H1 (cell line): ENCODE results near the gene PPP1CB. TPM values are rescaled to one million over a fixed set of nuclear protein-coding genes. Genes with fewer than 3 reads are reported as not detected.

Experiments
- CTCF ChIA-PET: fragments of 300-600 bp; sonication (Branson Sonifier 250); formaldehyde crosslinking; loops from one replicate; lab custom pipeline; 2021; ENCODE audit not compliant: partially characterized antibody; lab: Charles Lee
- POLR2A ChIA-PET: fragments of 300-600 bp; sonication (Branson Sonifier 250); formaldehyde crosslinking; loops from one replicate; lab custom pipeline; 2021; ENCODE audit warnings: inconsistent platforms; ENCODE audit not compliant: partially characterized antibody; lab: Charles Lee
- DNase-seq, 2 experiments: peaks; one replicate each; pipeline versions ENCODE4 v3.0.0 to v3.0.0-alpha.2; 2010 to 2022; ENCODE audit warnings: low spot score in 2 of 2, low read depth in 1 of 2, mixed read lengths in 1 of 2
- FAIRE-seq: peaks from 2 replicates; lab custom pipeline; 2011; peaks lifted over from hg19 to GRCh38; lab: Jason Lieb, UNC
- H2AFZ ChIP-seq: 2 replicates; pipeline ENCODE4 v1.8.1; 2012; ENCODE audit warnings: low read length, inconsistent platforms
- H2AK5ac ChIP-seq: 2 replicates; pipeline ENCODE4 v1.6.1; 2013; ENCODE audit warnings: low read depth, low read length
- H2BK120ac ChIP-seq: replicated peaks from 2 replicates; pipeline ENCODE3; 2013; ENCODE audit warnings: low read depth, low read length, inconsistent platforms
- H2BK12ac ChIP-seq: 2 replicates; pipeline ENCODE4 v1.6.1; 2013; ENCODE audit warnings: low read depth, low read length
- H2BK15ac ChIP-seq: 2 replicates; pipeline ENCODE4 v1.6.1; 2013; ENCODE audit warnings: low read length
- H2BK20ac ChIP-seq: 2 replicates; pipeline ENCODE4 v1.6.1; 2013; ENCODE audit warnings: low read length
- H2BK5ac ChIP-seq: 2 replicates; pipeline ENCODE4 v1.6.1; 2013; ENCODE audit warnings: low read depth, low read length
- H3K14ac ChIP-seq: 2 replicates; pipeline ENCODE4 v1.6.1; 2013; ENCODE audit warnings: inconsistent platforms; ENCODE audit not compliant: insufficient read length
- H3K18ac ChIP-seq: 2 replicates; pipeline ENCODE4 v1.6.1; 2013; ENCODE audit warnings: low read length; ENCODE audit errors: extremely low read depth
- H3K23ac ChIP-seq: 2 replicates; pipeline ENCODE4 v1.6.1; 2013; ENCODE audit warnings: inconsistent platforms; ENCODE audit not compliant: insufficient read length
- H3K23me2 ChIP-seq: 2 replicates; pipeline ENCODE4 v1.6.1; 2013; ENCODE audit warnings: low read depth, low read length
- H3K27ac ChIP-seq: 2 replicates; pipeline ENCODE4 v1.6.1; 2011; ENCODE audit warnings: low read depth, low read length, inconsistent platforms
- H3K27me3 ChIP-seq, 4 experiments: replicated peaks in 1 of 4; 1 replicate in 1 of 4; 2 replicates in 3 of 4; pipeline versions ENCODE4 v1.6.1 to v1.8.1; 2011 to 2013; ENCODE audit warnings: low read length in 3 of 4, mild to moderate bottlenecking in 3 of 4, inconsistent platforms in 2 of 4, mixed read lengths in 2 of 4, moderate library complexity in 1 of 4; ENCODE audit not compliant: control insufficient read depth in 3 of 4, insufficient read depth in 3 of 4; ENCODE audit errors: extremely low read depth in 1 of 4
- H3K36me3 ChIP-seq, 4 experiments: 2 replicates each; pipeline versions ENCODE4 v1.6.1 to v1.8.1; 2011 to 2013; ENCODE audit warnings: mild to moderate bottlenecking in 4 of 4, low read length in 3 of 4, moderate library complexity in 2 of 4, control low read depth in 1 of 4, inconsistent platforms in 1 of 4; ENCODE audit not compliant: insufficient read depth in 4 of 4, control insufficient read depth in 2 of 4
- H3K4ac ChIP-seq: replicated peaks from 2 replicates; pipeline ENCODE3; 2013; ENCODE audit warnings: low read length, low read depth, mixed read lengths, inconsistent platforms; ENCODE audit not compliant: insufficient read length
- H3K4me1 ChIP-seq, 4 experiments: replicated peaks in 1 of 4; 1 replicate in 1 of 4; 2 replicates in 3 of 4; pipeline versions ENCODE4 v1.6.1 to v1.8.1; 2011 to 2013; ENCODE audit warnings: low read length in 3 of 4, inconsistent platforms in 2 of 4, mixed read lengths in 1 of 4; ENCODE audit not compliant: insufficient read depth in 4 of 4, control insufficient read depth in 3 of 4
- H3K4me2 ChIP-seq, 2 experiments: 2 replicates each; pipeline versions ENCODE4 v1.6.1 to v1.8.1; 2011 to 2013; ENCODE audit warnings: low read depth in 2 of 2, low read length in 2 of 2, control low read depth in 1 of 2, inconsistent platforms in 1 of 2, mild to moderate bottlenecking in 1 of 2; ENCODE audit not compliant: insufficient read depth in 1 of 2
- H3K4me3 ChIP-seq, 4 experiments: fragments of 200-600, 300-600 bp in 1 of 4; sonication (generic), shearing (Covaris generic), sonication (Bioruptor Twin) in 1 of 4; 2 replicates each; pipeline versions ENCODE4 v1.5.1 to v1.8.1; 2011 to 2016; ENCODE audit warnings: low read length in 4 of 4, low read depth in 3 of 4, control low read depth in 2 of 4, inconsistent platforms in 2 of 4, mild to moderate bottlenecking in 2 of 4, mixed read lengths in 1 of 4, moderate library complexity in 1 of 4; ENCODE audit not compliant: insufficient read depth in 2 of 4; ENCODE audit errors: extremely low read depth in 1 of 4
- H3K56ac ChIP-seq: replicated peaks from 2 replicates; pipeline ENCODE3; 2013; ENCODE audit warnings: low read depth, mild to moderate bottlenecking, mixed read lengths, low read length, inconsistent platforms; ENCODE audit not compliant: insufficient read length
- H3K79me1 ChIP-seq: 2 replicates; pipeline ENCODE4 v1.6.1; 2013; ENCODE audit warnings: low read depth, low read length, control low read depth
- H3K79me2 ChIP-seq, 2 experiments: 2 replicates each; pipeline versions ENCODE4 v1.6.1 to v1.8.1; 2012 to 2013; ENCODE audit warnings: low read length in 2 of 2, mild to moderate bottlenecking in 2 of 2, inconsistent platforms in 1 of 2; ENCODE audit not compliant: insufficient read depth in 2 of 2, control insufficient read depth in 1 of 2
- H3K9ac ChIP-seq, 4 experiments: replicated peaks in 1 of 4; 1 replicate in 1 of 4; 2 replicates in 3 of 4; pipeline versions ENCODE4 v1.6.1 to v1.8.1; 2011 to 2013; ENCODE audit warnings: low read depth in 3 of 4, low read length in 3 of 4, control low read depth in 2 of 4, mild to moderate bottlenecking in 2 of 4, moderate library complexity in 2 of 4, inconsistent platforms in 1 of 4; ENCODE audit errors: extremely low read depth in 1 of 4
- H3K9me3 ChIP-seq, 2 experiments: 2 replicates each; pipeline versions ENCODE4 v1.6.1 to v1.8.1; 2012 to 2013; ENCODE audit warnings: mild to moderate bottlenecking in 2 of 2, moderate library complexity in 2 of 2, control low read depth in 1 of 2, inconsistent platforms in 1 of 2, low read depth in 1 of 2, low read length in 1 of 2, mixed read lengths in 1 of 2; ENCODE audit not compliant: insufficient read depth in 2 of 2
- H4K20me1 ChIP-seq, 2 experiments: replicated peaks in 1 of 2; 2 replicates each; pipeline versions ENCODE3 to v1.8.1; 2011 to 2013; ENCODE audit warnings: inconsistent platforms in 2 of 2, low read length in 2 of 2, mild to moderate bottlenecking in 1 of 2; ENCODE audit not compliant: insufficient read depth in 2 of 2, control insufficient read depth in 1 of 2
- H4K5ac ChIP-seq: 2 replicates; pipeline ENCODE4 v1.6.1; 2013; ENCODE audit warnings: low read length, low read depth, mixed read lengths, inconsistent platforms; ENCODE audit not compliant: insufficient read length
- H4K8ac ChIP-seq: 2 replicates; pipeline ENCODE4 v1.8.0; 2013; ENCODE audit warnings: mild to moderate bottlenecking, moderate library complexity, low read length, inconsistent platforms; ENCODE audit not compliant: insufficient read depth; ENCODE audit errors: extremely low read depth
- H4K91ac ChIP-seq: replicated peaks from 2 replicates; pipeline ENCODE3; 2013; ENCODE audit warnings: low read length, mixed read lengths, inconsistent platforms; ENCODE audit not compliant: insufficient read length
- BCL11A ChIP-seq, 2 experiments: IDR thresholded peaks; one replicate each; pipeline ENCODE4 v1.6.1; 2011; ENCODE audit warnings: low read depth in 2 of 2, low read length in 2 of 2, mild to moderate bottlenecking in 2 of 2
- CEBPB ChIP-seq: IDR thresholded peaks from 2 replicates; pipeline ENCODE4 v1.6.1; 2012; ENCODE audit warnings: low read depth, low read length
- ZNF274 ChIP-seq: IDR thresholded peaks from 2 replicates; pipeline ENCODE4 v1.7.0; 2012; ENCODE audit warnings: low read length, borderline replicate concordance; ENCODE audit errors: extremely low read depth
- WGBS, 2 experiments: shearing (Covaris generic) in 1 of 2; methylation state at CpG; one replicate each; pipeline versions ENCODE4 v1.1.6 to v1.1.7; 2013 to 2015; ENCODE audit warnings: low lambda C conversion rate in 2 of 2, mixed read lengths in 2 of 2, inconsistent platforms in 1 of 2, low coverage in 1 of 2, missing lambda C conversion rate in 1 of 2; ENCODE audit not compliant: insufficient replicate concordance in 2 of 2, insufficient coverage in 1 of 2, insufficient read length in 1 of 2; ENCODE audit errors: extremely low coverage in 1 of 2, missing lambda C conversion rate in 1 of 2; 5-methylcytosine and 5-hydroxymethylcytosine counted together
- polyA plus RNA-seq, 7 experiments: library from polyadenylated mRNA; depleted of rRNA in 3 of 7; stranded (reverse) in 5 of 7; unstranded in 2 of 7; fragments of >200 nt in 5 of 7; fragments of 200-250 nt in 2 of 7; gene quantifications; 1 replicate in 5 of 7; 2 replicates in 1 of 7; 4 replicates in 1 of 7; pipeline versions ENCODE4 v1.2.1 to v1.2.3, GENCODE V29; 2011 to 2013; ENCODE audit warnings: missing spikeins in 2 of 7, mixed read lengths in 2 of 7
- total RNA-seq: library from RNA; stranded (reverse); fragmentation: NEBNext Ultra II Directional; extraction: Animal tissue kit (Norgen Biotek cat#: 25700); gene quantifications from 2 replicates; pipeline ENCODE4 v1.2.1, GENCODE V29; 2021

Gene PPP1CB
- total and polyA plus RNA-seq, 2 of the 8 experiments (the other 6 are each of a cell fraction or from before 2014, with no cell fraction given) = 30.7 to 158 TPM

- H3K23me2 ChIP-seq = no peaks in the 10 kb centered on the region
- H2BK12ac ChIP-seq = no peak overlapping the region
- H4K5ac ChIP-seq = no peak overlapping the region
- no peak overlapping the region for H4K91ac ChIP-seq
- H4K20me1 ChIP-seq = no peaks in the 10 kb centered on the region
- 85% methylated on average over 2 of the region's 2 CpGs; no CpG with 5 or more reads in 1 of the 2 experiments for WGBS, 2 experiments
- POLR2A ChIA-PET = no interaction called here
- no peaks in the 10 kb centered on the region for H3K36me3 ChIP-seq
- H3K27ac ChIP-seq = no peak overlapping the region
- H2BK120ac ChIP-seq = no peak overlapping the region
- H3K79me2 ChIP-seq = no peaks in the 10 kb centered on the region
- no peak overlapping the region for H2BK5ac ChIP-seq
- H2AK5ac ChIP-seq = no peak overlapping the region
- no peak overlapping the region for H3K18ac ChIP-seq
- DNase-seq (no peak), FAIRE-seq (no peak)
- no peak overlapping the region for H2BK15ac ChIP-seq
- H3K4me2 ChIP-seq = no peak overlapping the region
- no peak overlapping the region for H2AFZ ChIP-seq
- H3K4ac ChIP-seq = no peak overlapping the region
- H3K4me1 ChIP-seq = no peaks in the 10 kb centered on the region
- no peak overlapping the region for H3K23ac ChIP-seq
- H3K79me1 ChIP-seq = no peaks in the 10 kb centered on the region
- H3K4me3 ChIP-seq = no peak overlapping the region
- H4K8ac ChIP-seq = no peak overlapping the region
- H3K27me3 ChIP-seq = no peaks in the 10 kb centered on the region
- no peak overlapping the region for H2BK20ac ChIP-seq
- CTCF ChIA-PET = interaction anchor here (0.6 kb wide), 1 partner anchor 170 kb away, joined by 3 read pairs; no protein-coding TSS in a partner anchor
- no peak overlapping the region for H3K14ac ChIP-seq
- H3K9ac ChIP-seq = no peak overlapping the region
- H3K56ac ChIP-seq = no peak overlapping the region
- H3K9me3 ChIP-seq = no peaks in the 10 kb centered on the region; a peak in 1 of 4 replicates
- TF ChIP-seq BCL11A (IDR thresholded peaks at IDR 0.05; ENCODE audit: low read depth in 2 of 2, low read length in 2 of 2) (no peak), CEBPB (no peak), ZNF274 (no peak)
These were observed 76.8 kb downstream of the PPP1CB start for GRCh38 chr2:28828382-28828781.
